GM18868 (cell line): ENCODE measurements around the gene MYRFL.
"Not testable (repeated sequence)": the region's sequence is repeated elsewhere in the genome, so short reads cannot be mapped to it uniquely, and the experiment has no call there.

Source experiments
- ATAC-seq: cut with Tn5 transposase; IDR thresholded peaks from one replicate; pipeline ENCODE4 v1.9.1; 2021; ENCODE audit warnings: mild to moderate bottlenecking, moderate library complexity; ENCODE audit not compliant: unreplicated experiment

The MYRFL gene

DNA sequence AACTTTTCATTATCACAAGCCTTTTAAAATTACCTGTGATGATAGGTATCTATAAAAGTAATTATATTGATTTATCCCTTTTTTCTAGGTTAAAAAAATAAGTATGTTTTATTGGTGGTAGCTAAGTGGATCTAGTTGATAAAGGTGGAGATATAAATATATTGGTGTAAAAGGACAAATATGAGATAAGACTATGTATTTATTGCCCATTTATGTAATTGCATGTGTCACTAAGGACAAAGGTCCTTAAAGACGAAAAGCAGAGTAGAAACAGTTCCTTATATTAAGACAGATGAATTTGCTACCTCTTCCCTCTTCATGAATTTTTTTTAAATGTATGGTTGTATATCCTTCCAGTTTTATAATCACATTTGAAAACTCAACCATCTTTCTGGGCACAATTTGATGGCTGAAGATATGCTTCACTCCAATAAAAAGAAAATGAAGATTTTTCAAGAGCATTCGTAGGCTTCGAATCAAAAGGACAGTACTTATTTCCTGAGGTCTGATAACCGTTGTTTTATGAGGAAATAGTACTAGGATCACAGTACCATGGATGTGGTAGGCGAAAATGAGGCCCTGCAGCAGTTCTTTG is at the start of gene MYRFL:
Gene MYRFL, plus strand, starts transcription at position 262 of the 595 bp plus-strand sequence. Its CDS starts 291 bp downstream, at position 553.
- ATAC-seq = no peak

DNA sequence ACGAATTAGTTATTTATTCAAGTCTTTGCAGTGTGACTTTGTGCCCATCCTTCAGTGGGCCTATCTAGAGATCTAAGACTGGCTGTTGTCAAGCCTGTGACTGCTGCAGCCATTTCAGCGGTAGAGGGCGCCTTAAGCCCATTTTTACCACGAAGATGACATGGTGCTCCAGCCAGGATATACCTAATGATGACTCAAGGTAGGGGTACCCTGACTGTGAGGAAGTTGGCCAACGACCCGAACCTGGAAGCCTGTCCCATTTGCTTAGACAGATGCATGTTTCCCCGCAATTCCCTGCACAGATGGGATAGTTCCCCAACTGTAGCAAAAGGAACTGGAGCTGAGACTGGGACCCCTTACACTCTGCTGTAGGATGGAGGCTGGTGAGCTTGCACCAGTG is 45.1 kb upstream of the MYRFL start:
- no peak for ATAC-seq

DNA sequence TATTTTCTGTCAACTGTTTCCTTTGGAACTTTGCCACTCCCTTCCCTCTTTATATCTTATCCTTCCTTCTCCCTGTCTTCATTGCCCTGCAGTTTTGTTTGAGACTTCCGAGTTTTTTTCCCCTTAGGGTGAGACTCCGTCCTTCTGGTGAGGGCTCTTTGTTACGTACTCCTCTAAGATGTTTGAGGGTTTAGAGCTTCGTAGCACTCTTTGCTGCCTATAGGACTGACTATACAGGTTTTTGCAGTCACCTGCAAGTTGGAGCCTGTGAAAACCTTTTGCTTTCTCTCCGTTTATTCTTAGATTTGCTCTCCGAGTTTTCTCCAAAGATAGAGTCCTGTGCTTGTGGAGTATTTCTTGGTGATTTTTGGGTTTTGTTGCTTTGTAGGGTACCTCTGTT is 41.7 kb upstream of the MYRFL start:
- no peak for ATAC-seq

DNA sequence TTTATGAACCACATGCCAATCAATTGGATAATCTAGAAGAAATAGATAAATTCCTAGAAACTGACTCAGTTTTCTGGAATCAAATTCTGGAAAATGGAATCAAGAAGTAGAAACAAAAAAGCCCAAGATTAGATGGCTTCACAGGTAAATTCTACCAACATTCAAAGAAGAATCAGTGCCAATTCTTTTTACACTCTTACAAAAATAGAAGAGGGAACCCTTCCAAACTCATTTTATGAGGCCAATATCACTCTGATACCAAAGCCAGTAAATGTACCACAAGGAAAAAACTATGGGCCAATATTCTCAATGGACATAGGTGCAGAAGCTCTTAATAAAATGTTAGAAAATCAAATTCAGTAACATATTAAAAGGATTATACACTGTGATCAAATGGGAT is 35.7 kb upstream of the MYRFL start:
- no peak for ATAC-seq

DNA sequence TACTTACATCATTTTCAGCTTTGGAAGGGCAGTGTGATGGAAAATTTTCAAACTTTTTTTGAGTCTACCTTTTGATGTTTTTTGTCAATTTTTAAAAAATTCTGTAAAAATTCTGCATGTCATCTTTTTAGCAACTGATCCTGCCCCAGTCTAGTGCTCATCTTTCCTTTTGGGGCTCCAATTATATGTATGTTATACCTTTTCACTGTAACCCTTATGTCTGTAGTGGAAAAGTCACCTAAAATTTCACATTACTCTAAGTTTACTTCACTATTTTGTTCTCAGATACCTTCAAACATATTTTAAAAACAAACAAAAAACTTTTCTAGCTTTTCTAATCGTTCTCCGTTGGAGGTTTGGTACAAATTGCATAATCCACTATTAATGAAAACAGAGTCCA is 32.5 kb upstream of the MYRFL start:
- ATAC-seq = no peak

DNA sequence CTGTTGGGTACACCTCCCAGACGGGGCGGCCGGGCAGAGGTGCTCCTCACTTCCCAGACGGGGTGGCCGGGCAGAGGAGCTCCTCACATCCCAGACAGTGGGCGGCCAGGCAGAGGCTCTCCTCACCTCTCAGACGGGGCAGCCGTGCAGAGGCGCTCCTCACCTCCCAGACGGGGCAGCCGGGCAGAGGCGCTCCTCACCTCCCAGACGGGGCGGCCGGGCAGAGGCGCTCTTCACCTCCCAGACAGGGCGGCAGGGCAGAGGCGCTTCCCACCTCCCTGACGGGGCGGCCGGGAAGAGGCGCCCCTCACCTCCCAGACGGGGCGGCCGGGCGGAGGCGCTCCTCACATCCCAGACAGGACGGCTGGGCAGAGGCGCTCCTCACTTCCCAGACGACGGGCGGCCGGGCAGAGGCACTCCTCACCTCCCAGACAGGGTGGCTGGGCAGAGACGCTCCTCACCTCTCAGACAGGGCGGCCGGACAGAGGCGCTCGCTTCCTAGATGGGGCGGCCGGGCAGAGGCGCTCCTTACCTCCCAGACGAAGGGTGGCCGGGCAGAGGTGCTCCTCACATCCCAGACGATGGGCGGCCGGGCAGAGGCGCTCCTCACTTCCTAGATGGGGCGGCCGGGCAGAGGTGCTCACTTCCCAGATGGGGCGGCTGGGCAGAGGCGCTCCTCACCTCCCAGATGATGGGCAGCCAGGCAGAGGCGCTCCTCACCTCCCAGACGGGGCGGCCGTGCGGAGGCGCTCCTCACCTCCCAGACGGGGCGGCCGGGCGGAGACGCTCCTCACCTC is 17.7 kb upstream of the MYRFL start:
- not testable (repeated sequence) for ATAC-seq

DNA sequence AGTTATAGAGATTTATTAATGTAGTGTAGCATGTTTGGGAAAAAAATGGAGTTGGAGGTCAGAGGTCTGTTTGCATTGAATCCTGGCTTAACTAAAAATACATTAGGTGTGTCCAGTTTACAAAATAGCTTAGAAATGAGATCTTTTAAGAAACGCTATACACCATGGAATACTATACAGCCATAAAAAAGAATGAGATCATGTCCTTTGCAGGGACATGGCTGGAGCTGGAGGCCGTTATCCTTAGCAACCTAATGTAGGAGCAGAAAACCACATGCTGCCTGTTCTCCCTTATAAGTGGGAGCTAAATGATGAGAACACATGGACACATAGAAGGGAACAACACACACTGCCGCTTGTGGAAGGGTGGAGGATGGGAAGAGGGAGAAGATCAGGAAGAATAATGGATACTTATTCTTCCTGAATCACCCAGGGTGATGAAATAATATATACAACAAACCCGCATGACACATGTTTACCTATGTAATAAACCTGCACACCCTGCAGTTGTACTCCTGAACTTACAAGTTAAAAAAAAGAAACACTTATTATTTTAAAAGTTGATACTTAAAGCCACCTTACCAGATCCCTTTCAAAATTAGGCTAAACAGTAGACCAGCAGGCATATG is 14.0 kb upstream of the MYRFL start:
- no peak for ATAC-seq

DNA sequence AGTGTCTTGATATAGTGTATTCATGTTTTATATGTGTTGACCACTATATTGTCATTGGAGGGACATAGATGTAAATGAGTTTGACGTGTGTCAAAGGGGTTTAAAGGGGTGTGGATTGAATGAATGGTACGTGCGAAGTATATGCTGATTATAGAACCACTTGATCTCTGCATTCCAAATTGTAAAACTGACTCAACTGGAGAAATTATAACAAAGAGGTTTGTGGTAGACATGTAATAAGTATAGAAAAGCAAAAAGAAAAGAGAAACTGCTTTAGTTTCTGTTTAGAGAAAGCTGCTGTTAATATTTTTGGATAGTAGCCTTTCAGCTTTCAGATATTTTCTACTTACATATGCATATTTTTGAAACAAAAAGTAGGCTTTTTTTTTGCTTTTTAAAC is 8.9 kb upstream of the MYRFL start:
- no peak for ATAC-seq

DNA sequence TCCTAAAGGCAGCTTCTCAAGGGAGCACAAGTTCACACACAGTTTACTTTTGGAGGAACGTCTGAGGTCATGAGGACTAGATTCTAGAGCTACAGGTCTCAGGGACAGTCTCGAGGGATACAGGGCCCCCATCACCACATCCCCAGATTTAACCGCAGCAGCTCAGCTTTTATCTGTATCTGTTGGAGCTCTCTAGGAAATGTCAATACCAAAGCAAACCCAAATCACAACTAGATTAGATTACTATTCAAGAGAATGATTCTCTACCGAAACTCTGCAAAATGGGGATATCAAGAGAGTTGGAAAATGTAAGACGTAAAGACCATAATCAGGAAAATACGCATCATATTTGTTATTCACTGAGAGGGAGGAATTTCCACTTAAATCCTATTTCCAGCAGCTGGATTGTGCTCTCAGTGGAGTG is 4.0 kb upstream of the MYRFL start:
- ATAC-seq = no peak

DNA sequence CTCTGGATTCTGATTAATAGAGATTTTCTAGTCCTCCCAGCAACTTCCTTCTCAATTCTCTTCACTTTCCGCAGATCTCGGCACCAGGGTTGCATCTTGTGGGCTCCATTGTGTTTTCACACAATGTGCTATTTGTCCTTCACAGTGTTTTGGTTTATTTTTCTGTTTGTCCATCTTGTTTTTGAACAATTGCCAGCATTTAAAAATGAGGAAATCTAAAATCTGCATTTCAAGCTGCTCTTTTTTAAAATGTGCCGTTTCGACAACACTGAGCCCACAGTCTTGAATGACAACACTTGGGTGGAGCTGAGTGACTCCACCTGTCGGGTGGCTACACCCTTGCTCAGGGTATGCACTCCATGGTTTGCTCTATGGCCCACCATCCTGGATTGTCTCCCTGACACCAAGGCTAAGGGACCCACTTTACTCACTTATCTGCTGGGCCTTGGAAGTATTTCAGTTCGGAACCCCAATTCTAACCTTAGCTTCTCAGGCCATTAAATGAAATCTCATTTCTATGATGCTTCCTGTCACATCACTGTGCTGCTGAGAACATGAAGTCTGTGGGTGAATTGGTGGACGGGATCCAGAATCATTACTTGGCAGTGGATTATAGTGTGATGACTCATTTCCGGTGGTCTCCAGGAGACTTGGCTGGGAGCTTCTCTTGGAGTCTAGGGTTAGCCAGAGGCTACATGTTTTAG is 3.4 kb upstream of the MYRFL start:
- no peak for ATAC-seq

DNA sequence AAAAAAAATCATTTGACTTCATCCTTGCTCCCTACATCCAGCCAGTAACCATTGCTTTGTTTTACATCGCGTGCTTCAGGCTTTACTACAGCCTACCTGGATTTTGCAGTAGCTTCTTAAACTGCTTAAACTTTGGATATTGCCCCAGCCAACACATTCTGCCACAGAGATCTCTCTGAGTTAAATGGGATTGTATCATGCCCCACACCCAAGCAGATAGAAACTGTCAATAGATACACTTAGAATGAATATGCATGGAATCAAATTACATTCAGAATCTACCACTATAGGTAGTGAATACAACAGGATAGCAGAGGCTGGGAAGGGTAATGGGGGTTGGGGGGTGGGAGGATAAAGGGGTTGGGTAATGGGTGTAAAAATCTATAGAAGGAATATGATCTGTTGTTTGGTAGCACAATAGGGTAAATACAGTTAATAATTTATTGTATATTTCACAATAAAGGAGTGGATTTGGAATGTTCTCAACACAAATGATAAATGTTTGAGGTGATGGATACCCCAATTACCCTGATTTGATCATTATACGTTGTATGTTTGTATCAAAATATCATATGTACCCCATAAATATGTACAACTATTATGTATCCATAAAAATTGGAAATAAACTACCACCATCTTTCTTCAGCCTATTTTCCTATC is 2.7 kb upstream of the MYRFL start:
- no peak for ATAC-seq

DNA sequence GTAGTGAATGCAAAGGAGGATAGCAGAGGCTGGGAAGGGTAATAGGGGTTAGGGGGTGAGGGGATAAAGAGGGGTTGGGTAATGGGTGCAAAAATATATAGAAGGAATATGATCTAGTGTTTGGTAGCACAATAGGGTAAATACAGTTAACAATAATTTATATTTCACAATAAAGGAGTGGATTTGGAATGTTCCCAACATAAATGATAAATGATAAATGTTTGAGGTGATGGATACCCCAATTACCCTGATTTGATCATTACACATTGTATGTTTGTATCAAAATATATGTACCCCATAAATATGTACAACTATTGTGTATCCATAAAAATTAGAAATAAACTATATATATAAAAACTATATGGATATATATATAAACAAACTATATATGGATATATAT is 999 bp upstream of the MYRFL start:
- ATAC-seq = no peak

DNA sequence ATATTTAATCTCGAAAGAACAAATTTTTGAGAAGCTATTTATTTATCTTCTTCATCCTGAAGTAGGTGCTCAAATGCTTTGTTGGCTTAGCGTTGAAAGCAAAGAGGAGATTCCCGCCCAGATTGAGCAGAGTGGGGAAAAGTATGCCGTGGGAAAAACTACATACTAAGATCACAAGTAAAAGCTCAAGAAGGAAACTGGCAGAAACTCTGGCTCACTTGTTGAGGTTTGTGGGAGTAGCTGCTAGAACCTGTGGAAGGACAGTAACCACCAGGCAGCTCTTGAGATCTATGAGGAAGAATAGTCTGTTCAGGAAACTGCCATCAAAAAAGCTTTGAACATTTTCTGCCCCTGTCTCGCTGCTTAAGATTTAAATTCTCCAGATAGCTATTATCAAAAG is 3.9 kb downstream of the MYRFL start:
- no peak for ATAC-seq

DNA sequence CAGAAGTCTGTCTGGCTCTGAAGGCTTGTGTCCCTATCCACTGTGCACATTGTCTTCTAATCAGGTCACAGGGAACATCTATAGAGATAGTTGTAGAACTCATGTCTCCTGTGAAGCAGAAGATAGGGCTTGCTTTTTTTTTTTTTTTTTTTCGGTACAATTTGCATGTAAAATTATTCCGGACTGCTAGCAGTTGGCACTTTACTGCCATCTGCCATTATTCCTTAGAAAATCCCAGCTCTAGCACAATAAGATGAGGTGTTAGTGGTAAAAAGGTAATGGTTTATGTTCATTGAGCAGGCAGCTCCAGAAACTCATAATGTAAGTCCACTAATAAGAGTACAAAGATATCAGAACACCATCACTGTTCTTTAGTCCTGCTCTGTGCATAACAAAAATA is 8.7 kb downstream of the MYRFL start:
- ATAC-seq = no peak

DNA sequence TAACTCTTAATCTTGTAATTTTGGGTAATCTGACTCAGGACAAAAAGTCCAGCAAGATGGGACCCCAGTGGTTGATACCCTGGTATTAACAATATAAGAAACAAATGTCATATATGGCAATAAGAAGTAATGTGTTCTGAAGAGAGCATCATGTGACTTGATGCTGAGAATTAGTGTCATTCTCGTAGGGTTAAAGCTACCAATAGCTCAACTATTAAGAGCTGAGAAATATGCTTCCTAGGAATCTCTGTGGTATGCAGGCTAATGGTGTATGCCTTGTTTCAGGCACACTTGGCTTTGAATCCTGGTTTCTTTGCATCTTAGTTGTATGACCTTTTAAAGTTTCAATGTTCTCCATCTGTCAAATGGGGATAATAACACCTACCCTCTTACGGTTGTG is 9.1 kb downstream of the MYRFL start:
- no peak for ATAC-seq

DNA sequence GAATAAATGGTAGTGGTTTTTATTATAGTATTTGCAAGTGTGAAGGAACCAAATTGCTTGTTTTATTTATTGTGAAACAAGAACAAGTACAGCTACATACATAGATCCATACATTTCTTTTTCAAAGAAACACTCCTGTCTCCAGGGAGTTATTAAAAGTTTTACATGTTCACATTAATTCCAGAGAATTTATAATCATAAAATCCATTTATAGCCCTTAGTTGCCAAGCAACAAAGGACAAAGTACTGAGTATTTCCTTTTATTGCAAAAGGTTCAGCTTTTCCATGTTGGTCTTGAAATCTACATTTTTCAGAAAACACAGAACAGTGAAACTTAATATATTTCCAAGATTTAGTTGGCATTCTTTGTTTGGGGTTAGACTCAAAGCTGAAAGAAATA is 9.5 kb downstream of the MYRFL start:
- ATAC-seq = no peak

DNA sequence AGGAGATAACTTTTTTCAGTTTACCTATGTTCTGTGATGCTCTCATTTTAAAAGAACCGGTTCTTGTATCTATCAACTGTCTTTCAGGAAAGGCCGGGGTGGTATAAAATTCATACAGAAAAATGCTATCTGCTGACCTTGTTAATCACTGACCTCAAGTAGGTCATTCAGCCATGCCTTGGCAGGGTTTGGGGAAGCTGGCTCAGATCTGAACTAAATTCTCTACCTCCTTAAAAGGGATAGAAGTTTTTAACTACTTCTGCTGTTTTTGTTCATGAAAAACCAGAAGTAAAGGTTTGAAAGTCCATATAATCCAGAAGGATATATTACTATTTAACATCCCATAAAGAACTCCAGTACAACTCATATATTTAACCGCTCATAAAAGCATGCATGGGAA is 10.1 kb downstream of the MYRFL start:
- ATAC-seq = no peak

DNA sequence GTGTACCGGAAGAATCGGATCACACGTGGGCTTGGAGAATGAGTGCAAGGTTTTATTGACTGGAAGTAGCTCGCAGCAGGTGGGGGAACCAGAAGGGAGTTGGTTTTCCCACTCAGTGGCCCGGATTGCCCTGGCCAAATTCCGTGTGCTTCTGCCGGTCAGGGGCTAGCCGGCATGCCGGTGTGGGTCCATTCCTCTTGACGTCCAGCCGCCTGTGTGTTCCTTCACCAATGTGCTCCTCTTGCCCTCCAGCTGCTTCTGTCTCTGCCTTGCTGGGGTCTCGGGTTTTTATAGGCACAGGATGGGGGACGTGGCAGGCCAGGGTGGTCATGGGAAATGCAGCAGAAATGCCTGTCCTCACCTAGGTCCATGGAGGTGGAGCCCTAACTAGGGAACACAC is 11.0 kb downstream of the MYRFL start:
- ATAC-seq = no peak

DNA sequence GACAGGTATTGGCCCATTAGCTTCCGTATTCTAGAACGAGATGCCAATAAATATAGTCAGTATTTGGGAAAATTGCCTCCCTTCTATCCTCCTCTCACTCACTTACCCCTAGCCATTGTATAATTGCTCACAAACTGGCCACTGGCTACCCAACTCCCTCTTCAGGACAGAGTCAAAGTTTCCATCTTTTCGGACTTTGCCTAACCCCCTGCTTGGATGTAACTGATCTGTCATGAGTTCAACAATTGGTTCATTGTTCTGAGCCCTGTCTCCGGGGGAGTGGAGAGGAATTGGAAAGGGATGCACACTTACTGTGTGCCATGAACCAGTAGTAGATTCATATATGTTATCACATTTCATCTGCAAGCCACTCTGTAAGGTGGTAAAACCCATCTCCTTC is 12.2 kb downstream of the MYRFL start:
- no peak for ATAC-seq

DNA sequence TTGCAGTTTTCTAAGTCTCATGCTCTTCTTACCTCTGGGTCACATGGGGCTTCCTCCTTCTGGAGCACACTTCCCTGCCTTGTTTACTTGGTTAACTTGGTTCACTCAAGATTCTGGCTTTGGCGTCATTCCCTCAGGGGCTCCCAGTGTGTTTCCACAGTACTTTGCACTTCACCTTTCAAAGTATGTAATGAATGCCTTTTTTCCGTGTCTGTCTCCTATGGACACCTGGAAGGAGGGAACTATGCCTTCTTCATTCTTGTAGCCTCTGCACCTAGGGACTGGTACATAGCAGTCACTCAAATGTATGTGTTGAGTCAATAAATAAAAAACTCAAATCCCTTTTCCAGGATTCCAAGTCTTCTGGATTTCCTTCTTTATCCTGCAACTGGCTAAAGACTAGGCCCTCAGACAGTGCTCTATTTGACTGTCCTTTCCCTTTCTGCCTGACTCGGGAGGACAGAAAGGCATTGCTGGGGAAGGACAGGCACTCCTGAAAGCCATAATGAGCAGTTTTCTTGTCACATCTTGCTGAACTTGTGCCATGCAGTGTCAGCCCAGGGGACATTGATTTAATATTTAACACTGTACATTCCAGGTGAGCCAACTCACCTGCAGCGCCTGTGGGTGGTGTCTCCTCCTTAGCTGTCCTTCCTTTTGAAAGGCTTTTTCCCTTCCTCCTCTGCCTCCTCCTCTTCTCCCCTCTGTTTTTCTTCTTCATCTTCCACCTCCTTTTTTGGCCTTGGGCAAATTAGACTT is 12.8 kb downstream of the MYRFL start:
- ATAC-seq = no peak
